ENCODE data around the gene SMTN.

- no peak for TF ChIP-seq CTCF (IDR thresholded peaks at IDR 0.05)
- no peak for TF ChIP-seq POLR2A (IDR thresholded peaks at IDR 0.05)
These were observed 25.9 kb upstream of the SMTN start for GRCh38 chr22:31055117-31055634.
